Measurements from ENCODE around the gene ADAM10.

- TF ChIP-seq CTCF (IDR thresholded peaks at IDR 0.05) (no peak), EZH2 (IDR thresholded peaks at IDR 0.05; ENCODE audit: borderline replicate concordance, insufficient read depth, low read depth, low read length, poor library complexity, severe bottlenecking) (no peak)
These were observed 59.9 kb downstream of the ADAM10 start for GRCh38 chr15:58689646-58690045.
